MCF 10A (cell line): ENCODE measurements around the gene EME1. TPM values are rescaled to one million over a fixed set of nuclear protein-coding genes. Genes with fewer than 3 reads are reported as not detected.

ENCODE experiments used
- BruUV-seq: library from RNA; stranded (reverse); fragments of 400-500 nt; replicated peaks from 2 replicates; lab custom pipeline; 2021; lab: Mats Ljungman, UMichigan
- CTCF ChIA-PET: fragments of 300-600 bp; sonication (Branson Sonifier 250); formaldehyde crosslinking; extraction: SDS; loops from one replicate; lab custom pipeline; 2021; ENCODE audit warnings: antibody characterized with exemption, inconsistent platforms; lab: Yijun Ruan, JAX
- POLR2A ChIA-PET: fragments of 300-600, 350-650 bp; sonication (Branson Sonifier 250); formaldehyde crosslinking; extraction: SDS; loops from one replicate; lab custom pipeline; 2020; ENCODE audit warnings: antibody characterized with exemption, inconsistent platforms; lab: Yijun Ruan, JAX
- DNase-seq: peaks from one replicate; pipeline ENCODE4 v3.0.0-alpha.2; 2018; ENCODE audit not compliant: unreplicated experiment
- H3K27ac Mint-ChIP-seq: one replicate; pipeline ENCODE4 v1.8.0; 2022; ENCODE audit warnings: mild to moderate bottlenecking, low read depth, mixed read lengths; ENCODE audit not compliant: unreplicated experiment
- H3K27me3 Mint-ChIP-seq: one replicate; pipeline ENCODE4 v1.8.0; 2022; ENCODE audit warnings: mixed read lengths; ENCODE audit not compliant: insufficient read depth, unreplicated experiment
- H3K36me3 Mint-ChIP-seq: one replicate; pipeline ENCODE4 v1.8.0; 2022; ENCODE audit warnings: mild to moderate bottlenecking, moderate library complexity, mixed read lengths; ENCODE audit not compliant: insufficient read depth, unreplicated experiment
- H3K4me1 Mint-ChIP-seq: one replicate; pipeline ENCODE4 v1.8.0; 2022; ENCODE audit warnings: mixed read lengths; ENCODE audit not compliant: insufficient read depth, unreplicated experiment
- H3K4me3 Mint-ChIP-seq: one replicate; pipeline ENCODE4 v1.8.0; 2022; ENCODE audit warnings: mild to moderate bottlenecking, moderate library complexity, mixed read lengths; ENCODE audit not compliant: unreplicated experiment
- H3K9me3 Mint-ChIP-seq: one replicate; pipeline ENCODE4 v1.8.0; 2022; ENCODE audit warnings: mixed read lengths; ENCODE audit not compliant: unreplicated experiment
- intact Hi-C: fragments of 100-400 bp; cut with micrococcal nuclease; formaldehyde crosslinking; loops from 2 replicates; pipeline ENCODE4 v1.14.1; 2022
- total RNA-seq: library from RNA; stranded (reverse); gene quantifications from 2 replicates; pipeline ENCODE4 v1.2.3, GENCODE V29; 2022
- TF ChIP-seq, protein P1 (sequence below): fragments of 200-600 bp; IDR thresholded peaks from one replicate; pipeline ENCODE4 v1.8.0; 2022; ENCODE audit warnings: antibody characterized with exemption, mild to moderate bottlenecking; ENCODE audit not compliant: unreplicated experiment

The EME1 gene
- total RNA-seq, 1 experiment from 2014 or later: 6.0 TPM

DNA sequence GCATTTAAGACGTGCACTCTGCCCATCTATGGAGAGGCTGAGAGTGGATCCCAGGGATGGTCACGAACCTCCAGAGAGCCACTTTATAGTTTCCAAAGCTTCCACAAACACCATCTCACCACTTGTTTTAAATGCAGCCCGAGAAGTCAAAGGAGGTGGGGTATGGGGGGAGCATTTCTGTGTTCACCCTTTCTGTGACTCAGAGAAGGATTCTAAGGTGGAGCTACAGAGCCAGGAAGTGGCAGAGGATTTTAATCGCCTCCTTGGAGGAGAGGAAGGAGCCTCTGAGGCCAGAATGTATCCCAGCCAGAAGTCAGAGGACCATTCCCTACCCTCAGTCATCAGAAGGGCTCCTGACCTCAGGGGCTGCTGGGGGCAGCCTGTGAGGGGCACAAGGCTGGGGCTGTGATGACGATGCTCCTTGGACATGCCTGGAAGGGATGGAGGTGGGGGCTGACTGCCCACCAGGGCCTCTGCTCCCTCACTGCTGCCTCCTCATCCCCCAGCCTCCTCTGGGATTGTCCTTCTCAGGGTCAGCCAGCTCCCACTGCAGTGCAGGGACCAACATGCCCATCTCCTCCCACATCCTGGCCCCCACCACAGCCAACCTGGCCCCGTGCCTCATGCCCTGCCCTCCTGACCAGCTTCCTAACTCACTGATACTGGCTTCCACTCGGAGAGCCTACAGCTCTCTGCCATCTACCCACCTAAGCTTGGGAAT is 24.3 kb upstream of the EME1 start:
- TF ChIP-seq, protein P1, sequence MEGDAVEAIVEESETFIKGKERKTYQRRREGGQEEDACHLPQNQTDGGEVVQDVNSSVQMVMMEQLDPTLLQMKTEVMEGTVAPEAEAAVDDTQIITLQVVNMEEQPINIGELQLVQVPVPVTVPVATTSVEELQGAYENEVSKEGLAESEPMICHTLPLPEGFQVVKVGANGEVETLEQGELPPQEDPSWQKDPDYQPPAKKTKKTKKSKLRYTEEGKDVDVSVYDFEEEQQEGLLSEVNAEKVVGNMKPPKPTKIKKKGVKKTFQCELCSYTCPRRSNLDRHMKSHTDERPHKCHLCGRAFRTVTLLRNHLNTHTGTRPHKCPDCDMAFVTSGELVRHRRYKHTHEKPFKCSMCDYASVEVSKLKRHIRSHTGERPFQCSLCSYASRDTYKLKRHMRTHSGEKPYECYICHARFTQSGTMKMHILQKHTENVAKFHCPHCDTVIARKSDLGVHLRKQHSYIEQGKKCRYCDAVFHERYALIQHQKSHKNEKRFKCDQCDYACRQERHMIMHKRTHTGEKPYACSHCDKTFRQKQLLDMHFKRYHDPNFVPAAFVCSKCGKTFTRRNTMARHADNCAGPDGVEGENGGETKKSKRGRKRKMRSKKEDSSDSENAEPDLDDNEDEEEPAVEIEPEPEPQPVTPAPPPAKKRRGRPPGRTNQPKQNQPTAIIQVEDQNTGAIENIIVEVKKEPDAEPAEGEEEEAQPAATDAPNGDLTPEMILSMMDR: no peak
- H3K27ac Mint-ChIP-seq: peak overlapping the region; percentile 59
- no peak for DNase-seq
- H3K9me3 Mint-ChIP-seq: no peaks in the 10 kb centered on the region
- intact Hi-C loops: no loop called here
- BruUV-seq: no TSS peak
- ChIA-PET CTCF (interaction anchor here (0.6 to 1.8 kb wide), 7 partner anchors 11 to 152 kb away, joined by 3 to 10 read pairs (median 3); no protein-coding TSS in a partner anchor), POLR2A (interaction anchor here (0.6 to 2.9 kb wide), 4 partner anchors 13 to 122 kb away, joined by 3 to 14 read pairs (median 4); partner anchors contain the start of gene LRRC59)
- no peaks in the 10 kb centered on the region for H3K36me3 Mint-ChIP-seq
- no peak overlapping the region for H3K4me3 Mint-ChIP-seq
- no peaks in the 10 kb centered on the region for H3K27me3 Mint-ChIP-seq
- H3K4me1 Mint-ChIP-seq: peaks cover 22% of the 10 kb centered on the region

DNA sequence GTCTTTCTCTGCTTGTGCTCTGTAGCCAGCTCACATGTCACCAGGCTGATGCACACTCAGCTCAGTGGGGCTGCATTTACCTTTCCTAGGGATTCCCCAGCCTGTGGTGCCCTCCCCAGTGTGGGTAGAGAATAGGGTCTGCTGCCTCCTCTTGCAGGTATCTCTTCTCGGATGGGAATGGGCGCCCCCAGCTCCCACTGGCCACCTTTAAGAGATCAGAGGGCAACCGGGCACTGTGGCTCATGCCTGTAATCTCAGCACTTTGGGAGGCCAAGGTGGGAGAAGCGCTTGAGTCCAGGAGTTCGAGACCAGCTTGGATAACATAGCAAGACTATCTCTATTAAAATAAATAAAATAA is 23.8 kb upstream of the EME1 start:
- intact Hi-C loops: no loop called here
- BruUV-seq: no TSS peak
- H3K36me3 Mint-ChIP-seq: no peaks in the 10 kb centered on the region
- ChIA-PET CTCF (interaction anchor here (0.6 to 1.8 kb wide), 4 partner anchors 11 to 130 kb away, joined by 3 to 10 read pairs (median 4); no protein-coding TSS in a partner anchor), POLR2A (interaction anchor here (0.8 to 0.9 kb wide), 2 partner anchors 23 to 122 kb away, joined by 3 to 4 read pairs; no protein-coding TSS in a partner anchor)
- peaks cover 22% of the 10 kb centered on the region for H3K4me1 Mint-ChIP-seq
- TF ChIP-seq, protein P1: no peak
- H3K27ac Mint-ChIP-seq: no peak overlapping the region
- no peaks in the 10 kb centered on the region for H3K9me3 Mint-ChIP-seq
- H3K27me3 Mint-ChIP-seq: no peaks in the 10 kb centered on the region
- DNase-seq: no peak
- no peak overlapping the region for H3K4me3 Mint-ChIP-seq

DNA sequence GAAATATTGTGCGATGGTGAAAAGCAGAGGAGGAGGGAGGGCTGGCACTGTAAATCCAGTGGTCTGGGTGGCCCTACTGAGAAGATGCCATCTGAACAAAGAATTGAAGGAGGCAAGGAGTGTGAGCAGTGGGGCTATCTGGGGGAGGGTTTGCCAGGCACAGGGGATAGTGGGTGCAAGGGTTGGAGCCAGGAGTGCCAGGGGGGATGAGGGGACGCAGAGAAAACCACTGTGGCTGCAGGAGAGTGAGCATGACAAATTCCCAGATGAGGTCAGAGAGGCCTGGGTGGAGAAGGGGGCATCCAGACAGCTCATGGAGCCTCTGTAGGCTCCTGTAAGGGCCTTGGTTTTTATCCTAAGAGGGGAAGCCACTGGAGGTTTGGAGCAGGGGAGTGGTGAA is 22.3 kb upstream of the EME1 start:
- no peaks in the 10 kb centered on the region for H3K27me3 Mint-ChIP-seq
- no peak overlapping the region for H3K27ac Mint-ChIP-seq
- CTCF ChIA-PET: interaction anchor here (2.4 kb wide), 1 partner anchor 11 kb away, joined by 13 read pairs; no protein-coding TSS in a partner anchor
- POLR2A ChIA-PET: interaction anchor here (1.9 kb wide), 1 partner anchor 12 kb away, joined by 7 read pairs; no protein-coding TSS in a partner anchor
- BruUV-seq: no TSS peak
- peaks cover 10% of the 10 kb centered on the region for H3K36me3 Mint-ChIP-seq
- H3K4me3 Mint-ChIP-seq: no peak overlapping the region
- peaks cover 22% of the 10 kb centered on the region for H3K4me1 Mint-ChIP-seq
- no peak for DNase-seq
- TF ChIP-seq, protein P1: no peak
- intact Hi-C loops: no loop called here
- H3K9me3 Mint-ChIP-seq: no peaks in the 10 kb centered on the region

DNA sequence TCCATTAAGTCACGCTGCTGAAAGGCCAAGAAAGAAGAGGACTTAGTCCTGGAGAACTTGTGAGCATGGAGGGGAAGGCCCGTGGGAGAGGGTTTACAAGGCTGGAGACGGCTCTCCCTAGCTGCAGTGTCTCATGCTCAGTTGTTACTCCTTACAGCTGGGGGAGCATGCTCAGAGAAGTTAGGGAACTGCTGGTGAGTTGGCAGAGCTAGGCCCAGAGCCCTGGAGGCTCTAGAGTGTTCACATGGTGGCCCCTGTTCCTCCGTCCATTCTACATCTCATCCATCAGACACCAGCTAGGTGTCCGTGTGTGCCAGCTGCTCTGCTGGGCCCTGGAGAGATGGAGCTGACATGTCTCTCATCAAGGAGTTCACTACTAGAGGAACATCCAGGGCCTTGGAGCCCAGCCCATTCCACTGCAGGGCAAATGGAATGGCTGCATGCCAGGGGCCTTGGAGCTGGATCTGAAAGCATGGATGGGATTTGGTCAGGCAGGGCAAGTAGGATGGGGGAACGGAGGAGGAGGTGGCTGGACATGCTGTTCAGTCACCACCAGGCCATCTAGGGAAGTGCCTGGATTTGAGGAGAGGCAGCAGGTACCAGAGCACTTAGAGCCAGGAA is 20.8 kb upstream of the EME1 start:
- Mint-ChIP-seq H3K4me1 (peaks cover 22% of the 10 kb centered on the region), H3K9me3 (no peaks in the 10 kb centered on the region), H3K27ac (peak overlapping the region; percentile 25), H3K27me3 (no peaks in the 10 kb centered on the region), H3K4me3 (no peak overlapping the region), H3K36me3 (peaks cover 13% of the 10 kb centered on the region)
- no peak for DNase-seq
- TF ChIP-seq, protein P1: no peak
- intact Hi-C loops: no loop called here
- ChIA-PET POLR2A (interaction anchor here (0.6 to 1.9 kb wide), 3 partner anchors 10 to 367 kb away, joined by 3 to 7 read pairs (median 4); partner anchors contain the start of gene LUC7L3), CTCF (interaction anchor here (0.6 to 2.4 kb wide), 3 partner anchors 10 to 183 kb away, joined by 3 to 13 read pairs (median 3); partner anchors contain the start of gene LRRC59)
- no TSS peak for BruUV-seq
